Measurements from ENCODE around the gene CDKN2A.
"Not testable (repeated sequence)": the region's sequence is repeated elsewhere in the genome, so short reads cannot be mapped to it uniquely, and the experiment has no call there.

The CDKN2A gene

DNA sequence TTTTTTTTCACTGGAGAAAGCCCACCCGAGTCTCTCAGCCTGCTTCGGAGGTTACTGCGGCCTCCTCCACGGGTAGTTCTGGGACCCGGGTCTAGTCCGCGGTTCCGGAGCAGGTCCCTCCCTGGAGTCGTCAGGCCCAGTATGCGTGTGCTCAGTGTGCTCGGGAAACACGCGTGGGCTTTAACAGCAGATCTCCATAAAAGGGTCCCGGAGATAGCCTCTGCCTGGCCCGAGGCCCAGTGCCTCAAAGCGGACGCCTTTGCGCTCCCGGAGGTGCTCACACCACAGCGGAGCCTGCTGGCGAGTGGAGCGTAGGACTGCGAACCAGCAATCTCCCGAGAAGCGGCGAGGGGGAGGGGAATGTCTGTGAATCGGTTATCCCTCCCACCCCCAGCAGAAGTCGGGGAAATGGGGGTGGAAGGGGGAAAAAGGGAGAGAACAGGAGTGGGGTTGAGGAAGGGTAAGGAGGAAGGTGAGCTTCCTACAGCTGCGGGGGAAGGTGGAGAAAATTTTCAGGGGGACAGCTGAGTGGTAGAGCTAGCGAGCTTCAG, 28.7 kb downstream of the CDKN2A start:
- peaks cover 0 to 15% (median 5%) of the 10 kb centered on the region in 11 experiments; a peak in 11 of 22 replicates for H3K36me3 ChIP-seq
- peak overlapping the region in 1 of 11 experiments; percentile 32; a peak in 2 of 22 replicates for H3K27ac ChIP-seq
- peaks cover 0 to 58% (median 51%) of the 10 kb centered on the region in 11 experiments; a peak in 20 of 22 replicates for H4K20me1 ChIP-seq
- peaks cover 28 to 58% (median 44%) of the 10 kb centered on the region in 11 experiments for H3K9me3 ChIP-seq (replicated peaks in 1 of 11)
- peaks cover 17 to 42% (median 20%) of the 10 kb centered on the region in 10 experiments; a peak in 19 of 20 replicates for H3K4me1 ChIP-seq
- peak overlapping the region; percentile 56 to 95 (median 80) for H3K4me2 ChIP-seq
- peaks cover 77 to 81% (median 80%) of the 10 kb centered on the region in 11 experiments for H3K27me3 ChIP-seq
- no peak for TF ChIP-seq Cebpa-rat (IDR thresholded peaks at IDR 0.05)
- peak overlapping the region; percentile 17 to 63 (median 40); a peak in 17 of 20 replicates for H3K4me3 ChIP-seq
- H3K9ac ChIP-seq = peak overlapping the region in 3 of 11 experiments; percentile 31 to 44 (median 37); a peak in 3 of 22 replicates

DNA sequence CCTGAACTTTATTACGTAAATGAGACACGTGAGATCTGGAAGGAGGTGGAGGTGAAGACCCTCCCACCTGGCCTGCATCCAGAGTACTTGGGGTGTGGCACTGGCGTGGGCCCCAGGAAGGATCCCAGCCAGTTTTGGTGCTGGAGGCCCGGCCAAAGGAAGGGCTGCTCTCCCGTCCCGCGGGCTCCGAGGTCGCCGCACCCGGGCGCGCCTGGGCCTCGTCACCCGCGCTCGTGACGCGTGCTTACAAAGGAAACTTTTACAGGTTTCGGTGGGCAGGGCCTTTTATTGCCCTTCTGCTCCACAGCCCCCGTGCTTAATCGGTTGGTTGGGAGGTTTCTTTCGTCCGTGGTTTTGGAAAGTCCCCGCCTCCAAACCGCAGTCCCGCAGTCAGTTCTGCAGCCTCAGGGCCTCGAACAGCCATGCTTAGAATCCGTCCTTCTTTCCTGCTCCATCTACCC, 29.2 kb downstream of the CDKN2A start:
- Histone ChIP-seq H3K9ac (peak overlapping the region in 4 of 11 experiments; percentile 3 to 44 (median 34); a peak in 4 of 22 replicates), H4K20me1 (peaks cover 0 to 53% (median 46%) of the 10 kb centered on the region in 11 experiments; a peak in 19 of 22 replicates), H3K27me3 (peaks cover 72 to 76% (median 74%) of the 10 kb centered on the region in 11 experiments), H3K4me2 (peak overlapping the region; percentile 56 to 95 (median 80)), H3K9me3 (replicated peaks in 1 of 11) (peaks cover 23 to 53% (median 39%) of the 10 kb centered on the region in 11 experiments), H3K36me3 (peaks cover 0 to 10% (median under 1%) of the 10 kb centered on the region in 11 experiments; a peak in 6 of 22 replicates), H3K4me3 (peak overlapping the region; percentile 17 to 63 (median 40); a peak in 17 of 20 replicates), H3K27ac (peak overlapping the region in 1 of 11 experiments; percentile 32; a peak in 2 of 22 replicates), H3K4me1 (peaks cover 17 to 42% (median 20%) of the 10 kb centered on the region in 10 experiments; a peak in 19 of 20 replicates)
- TF ChIP-seq Cebpa-rat (IDR thresholded peaks at IDR 0.05) = no peak

DNA sequence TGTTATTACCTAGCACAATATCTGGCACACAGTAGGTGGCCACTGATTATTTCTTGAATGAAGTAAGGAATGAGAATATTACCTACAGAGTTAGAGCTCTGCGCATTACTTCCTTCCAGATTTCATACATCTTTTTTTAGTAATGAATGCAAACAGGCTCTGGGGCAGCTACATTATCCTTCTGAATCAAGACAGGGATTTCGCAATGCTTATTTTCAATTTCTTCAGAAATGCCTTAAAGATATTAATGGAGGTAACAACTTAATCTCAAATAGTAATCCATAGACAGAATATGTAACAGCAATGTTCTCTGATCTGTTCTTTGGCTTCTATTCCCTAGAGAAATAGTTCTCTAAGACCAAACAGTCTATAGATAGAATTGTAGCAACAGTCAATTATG, 32.6 kb downstream of the CDKN2A start:
- Histone ChIP-seq H3K36me3 (no peaks in the 10 kb centered on the region), H3K9me3 (replicated peaks in 1 of 11) (peaks cover 10 to 33% (median 20%) of the 10 kb centered on the region in 11 experiments), H4K20me1 (peaks cover 0 to 20% (median 16%) of the 10 kb centered on the region in 11 experiments; a peak in 16 of 22 replicates), H3K4me3 (no peak overlapping the region), H3K4me1 (peaks cover 9 to 21% (median 12%) of the 10 kb centered on the region in 10 experiments; a peak in 19 of 20 replicates), H3K27me3 (peaks cover 38 to 42% (median 41%) of the 10 kb centered on the region in 11 experiments), H3K27ac (no peak overlapping the region), H3K9ac (no peak overlapping the region), H3K4me2 (no peak overlapping the region)
- peak in 4 of 11 experiments; percentile 10 to 84 (median 70); a peak in 9 of 22 replicates for TF ChIP-seq Cebpa-rat (IDR thresholded peaks at IDR 0.05)

DNA sequence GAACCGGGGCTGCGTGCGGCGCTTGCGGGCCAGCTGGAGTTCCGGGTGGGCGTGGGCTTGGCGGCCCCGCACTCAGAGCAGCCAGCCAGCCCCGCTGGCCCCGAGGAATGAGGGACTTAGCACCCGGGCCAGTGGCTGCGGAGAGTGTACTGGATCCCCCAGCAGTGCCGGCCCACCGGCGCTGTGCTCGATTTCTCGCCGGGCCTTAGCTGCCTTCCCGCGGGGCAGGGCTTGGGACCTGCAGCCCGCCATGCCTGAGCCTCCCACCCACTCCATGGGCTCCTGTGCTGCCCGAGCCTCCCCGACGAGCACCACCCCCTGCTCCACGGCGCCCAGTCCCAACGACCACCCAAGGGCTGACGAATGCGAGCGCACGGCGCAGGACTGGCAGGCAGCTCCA, 34.9 kb downstream of the CDKN2A start:
- H3K4me1 ChIP-seq, H3K4me3 ChIP-seq, H3K36me3 ChIP-seq, H4K20me1 ChIP-seq, H3K4me2 ChIP-seq, H3K27ac ChIP-seq, H3K9ac ChIP-seq: not testable (repeated sequence)
- peaks cover 10 to 24% (median 18%) of the 10 kb centered on the region in 11 experiments for H3K9me3 ChIP-seq (replicated peaks in 1 of 11)
- H3K27me3 ChIP-seq = peaks cover 15 to 19% (median 18%) of the 10 kb centered on the region in 11 experiments

DNA sequence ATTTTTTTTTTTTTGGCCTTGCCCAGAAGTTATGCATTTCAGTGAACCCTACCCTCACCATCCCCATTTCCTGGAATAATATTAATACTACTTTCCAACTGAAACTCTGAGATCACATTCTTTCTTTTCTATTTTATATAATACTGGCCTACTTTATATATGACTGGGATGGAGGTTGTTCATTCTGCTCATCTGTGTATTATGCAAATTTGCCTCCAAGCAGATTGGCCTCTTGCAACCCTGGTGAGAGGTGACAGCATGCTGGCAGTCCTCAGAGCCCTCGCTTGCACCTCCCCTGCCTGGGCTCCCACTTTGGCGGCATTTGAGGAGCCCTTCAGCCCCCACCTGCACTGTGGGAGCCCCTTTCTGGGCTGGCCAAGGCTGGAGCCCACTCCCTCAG, 35.4 kb downstream of the CDKN2A start:
- Histone ChIP-seq H3K9me3 (replicated peaks in 1 of 11) (peaks cover 7 to 19% (median 17%) of the 10 kb centered on the region in 11 experiments), H3K4me3 (no peak overlapping the region), H4K20me1 (no peaks in the 10 kb centered on the region), H3K9ac (no peak overlapping the region), H3K27ac (no peak overlapping the region), H3K4me2 (no peak overlapping the region), H3K4me1 (no peaks in the 10 kb centered on the region), H3K36me3 (no peaks in the 10 kb centered on the region), H3K27me3 (peaks cover 11 to 15% (median 13%) of the 10 kb centered on the region in 11 experiments)
- no peak for TF ChIP-seq Cebpa-rat (IDR thresholded peaks at IDR 0.05)

DNA sequence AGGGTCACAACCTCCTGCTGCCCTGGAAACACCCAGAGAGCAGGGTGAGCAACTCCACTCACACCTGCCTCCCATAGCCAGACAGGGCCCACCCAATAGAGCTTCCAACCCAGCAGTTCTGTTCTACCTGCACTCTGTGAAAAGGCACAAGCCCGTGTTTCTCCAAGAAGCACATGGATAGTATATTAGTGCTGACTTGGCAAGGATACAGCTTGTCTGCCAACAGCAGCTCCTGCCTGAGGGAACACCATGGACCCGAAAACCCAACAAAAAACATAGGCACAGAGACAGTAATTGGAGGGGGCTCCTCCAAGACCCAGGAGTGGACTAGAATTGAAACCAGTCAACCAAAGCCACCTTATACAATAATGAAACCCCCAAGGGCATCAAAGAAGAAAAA, 48.6 kb downstream of the CDKN2A start:
- H3K9me3 ChIP-seq (replicated peaks in 1 of 11) = no peaks in the 10 kb centered on the region
- H3K36me3 ChIP-seq = no peaks in the 10 kb centered on the region
- no peaks in the 10 kb centered on the region for H4K20me1 ChIP-seq
- H3K27ac ChIP-seq = no peak overlapping the region
- no peak overlapping the region for H3K4me3 ChIP-seq
- H3K4me1 ChIP-seq = no peaks in the 10 kb centered on the region
- no peak for TF ChIP-seq Cebpa-rat (IDR thresholded peaks at IDR 0.05)
- no peak overlapping the region for H3K4me2 ChIP-seq
- H3K27me3 ChIP-seq = no peaks in the 10 kb centered on the region
- no peak overlapping the region for H3K9ac ChIP-seq

DNA sequence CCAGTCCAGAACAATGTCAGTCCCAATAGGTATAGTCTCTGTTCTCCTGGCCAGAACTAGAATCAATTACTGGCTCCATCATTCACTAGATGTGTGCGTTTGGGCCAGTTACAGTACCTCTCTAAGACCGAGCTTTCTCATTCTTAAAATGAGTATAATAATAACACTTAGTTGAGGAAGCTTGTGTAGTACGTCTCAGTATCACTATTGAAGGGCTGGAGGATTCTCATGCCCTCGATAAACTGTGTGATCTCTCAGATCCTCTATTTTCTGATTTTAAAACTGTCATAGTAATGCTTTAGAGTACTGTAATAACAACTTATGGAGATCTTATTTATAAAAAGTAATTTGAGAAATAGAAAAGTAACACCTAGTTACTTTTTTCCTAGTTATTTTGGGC, 50.7 kb downstream of the CDKN2A start:
- no peaks in the 10 kb centered on the region for H3K27me3 ChIP-seq
- no peak overlapping the region for H3K27ac ChIP-seq
- H3K4me3 ChIP-seq = no peak overlapping the region
- H3K4me2 ChIP-seq = no peak overlapping the region
- H4K20me1 ChIP-seq = no peaks in the 10 kb centered on the region
- no peaks in the 10 kb centered on the region for H3K4me1 ChIP-seq
- no peak overlapping the region for H3K9ac ChIP-seq
- H3K9me3 ChIP-seq (replicated peaks in 1 of 11) = no peaks in the 10 kb centered on the region
- TF ChIP-seq Cebpa-rat (IDR thresholded peaks at IDR 0.05) = no peak
- H3K36me3 ChIP-seq = no peaks in the 10 kb centered on the region

DNA sequence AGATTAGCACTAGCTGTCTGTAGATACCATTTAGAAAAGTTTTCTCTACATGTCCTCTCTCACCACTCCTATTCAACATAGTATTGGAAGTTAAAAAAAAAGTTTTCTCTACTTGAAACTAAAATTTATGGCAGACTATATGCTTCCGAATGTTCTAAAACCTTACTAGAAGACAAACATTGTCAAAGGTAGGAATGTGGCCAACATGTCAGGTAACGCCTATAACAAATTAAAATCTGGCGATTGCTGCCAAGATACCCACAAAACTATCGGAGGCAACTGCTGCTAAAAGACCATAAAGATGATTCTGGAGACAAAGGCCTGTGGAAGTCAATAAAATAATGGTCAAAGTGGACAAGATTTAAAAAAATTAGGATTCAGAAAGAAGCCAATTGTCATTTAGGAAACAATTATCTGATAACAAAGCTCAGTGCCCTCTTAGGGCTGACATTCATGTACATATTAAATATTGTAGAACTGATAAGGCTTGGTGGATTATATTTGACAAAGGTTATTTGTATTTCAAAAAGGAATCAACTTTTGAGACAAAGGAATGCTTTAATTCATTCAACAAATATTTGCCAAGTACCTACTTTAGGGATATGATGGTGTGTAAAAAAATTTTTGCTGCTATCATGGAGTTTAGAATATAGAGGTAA, 52.7 kb downstream of the CDKN2A start:
- TF ChIP-seq Cebpa-rat (IDR thresholded peaks at IDR 0.05) = no peak
- no peaks in the 10 kb centered on the region for H4K20me1 ChIP-seq
- no peaks in the 10 kb centered on the region for H3K9me3 ChIP-seq (replicated peaks in 1 of 11)
- H3K4me3 ChIP-seq = no peak overlapping the region
- H3K36me3 ChIP-seq = no peaks in the 10 kb centered on the region
- H3K4me1 ChIP-seq = no peaks in the 10 kb centered on the region
- H3K27ac ChIP-seq = no peak overlapping the region
- H3K27me3 ChIP-seq = no peaks in the 10 kb centered on the region
- H3K9ac ChIP-seq = no peak overlapping the region
- H3K4me2 ChIP-seq = no peak overlapping the region

DNA sequence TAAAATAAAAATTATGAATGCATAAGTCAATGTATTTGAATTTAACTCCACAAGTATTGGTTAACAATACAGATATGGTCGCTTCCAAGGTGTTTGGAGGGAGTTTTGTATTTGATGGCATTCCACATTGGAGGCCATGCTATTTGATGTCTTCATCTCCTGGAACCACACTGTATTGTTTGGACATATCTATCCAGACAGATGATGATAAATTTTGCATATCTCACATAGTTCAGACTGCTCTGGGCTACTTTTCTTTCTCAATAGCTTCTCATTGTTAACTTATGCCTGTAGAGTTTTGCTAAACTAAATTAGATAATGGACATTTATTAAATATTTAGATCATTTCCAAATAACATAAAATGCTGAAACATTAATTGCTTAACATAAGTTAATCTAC, 58.0 kb downstream of the CDKN2A start:
- Histone ChIP-seq H3K36me3 (peaks cover 0 to 22% (median 16%) of the 10 kb centered on the region in 11 experiments; a peak in 18 of 22 replicates), H3K27me3 (no peaks in the 10 kb centered on the region), H3K4me3 (no peak overlapping the region), H3K4me1 (peaks cover 0 to 26% (median 0%) of the 10 kb centered on the region in 10 experiments; a peak in 8 of 20 replicates), H3K4me2 (no peak overlapping the region), H3K27ac (no peak overlapping the region), H4K20me1 (no peaks in the 10 kb centered on the region), H3K9me3 (replicated peaks in 1 of 11) (peaks cover 0 to 2% (median 0%) of the 10 kb centered on the region in 11 experiments; a peak in 1 of 22 replicates), H3K9ac (no peak overlapping the region)
- TF ChIP-seq Cebpa-rat (IDR thresholded peaks at IDR 0.05) = no peak

Data from BLaER1 treated with 17β-estradiol and CSF1 and Interleukin-3, amounts not matched to agents 10 nM and 100 nM (cell line).